Hepatocyte (in vitro differentiated cells): ENCODE results near the gene DENND1A.

Experiments
- EZH2 ChIP-seq: fragments of 200-600 bp; sonication (generic); IDR thresholded peaks from 2 replicates; pipeline ENCODE4 v1.6.1; 2016; ENCODE audit warnings: antibody characterized with exemption, mild to moderate bottlenecking, borderline replicate concordance
- TF ChIP-seq, protein P1 (sequence below): fragments of 200-600 bp; sonication (generic); IDR thresholded peaks from 2 replicates; pipeline ENCODE4 v1.5.1; 2016; ENCODE audit warnings: antibody characterized with exemption, mild to moderate bottlenecking; ENCODE audit not compliant: poor library complexity

DNA sequence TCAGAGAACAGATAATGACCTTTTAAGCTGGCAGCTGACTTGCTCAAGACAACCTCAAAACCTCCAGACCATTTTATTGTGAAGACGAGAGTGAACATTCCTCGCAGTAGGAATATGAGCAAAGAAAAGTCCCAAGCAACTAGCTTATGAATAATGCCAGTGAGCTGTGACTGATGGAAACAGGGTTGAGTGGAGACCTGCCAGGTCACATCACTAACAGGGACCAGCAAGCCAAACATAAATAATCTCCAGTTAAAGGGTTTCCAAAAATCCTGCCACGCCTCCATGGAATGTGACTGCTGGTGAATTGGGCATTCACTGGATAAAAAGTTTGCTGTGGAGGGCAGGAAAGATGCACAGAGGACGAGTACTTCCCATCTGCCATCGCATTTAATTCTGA is 388.5 kb downstream of the DENND1A start:
- TF ChIP-seq, protein P1, sequence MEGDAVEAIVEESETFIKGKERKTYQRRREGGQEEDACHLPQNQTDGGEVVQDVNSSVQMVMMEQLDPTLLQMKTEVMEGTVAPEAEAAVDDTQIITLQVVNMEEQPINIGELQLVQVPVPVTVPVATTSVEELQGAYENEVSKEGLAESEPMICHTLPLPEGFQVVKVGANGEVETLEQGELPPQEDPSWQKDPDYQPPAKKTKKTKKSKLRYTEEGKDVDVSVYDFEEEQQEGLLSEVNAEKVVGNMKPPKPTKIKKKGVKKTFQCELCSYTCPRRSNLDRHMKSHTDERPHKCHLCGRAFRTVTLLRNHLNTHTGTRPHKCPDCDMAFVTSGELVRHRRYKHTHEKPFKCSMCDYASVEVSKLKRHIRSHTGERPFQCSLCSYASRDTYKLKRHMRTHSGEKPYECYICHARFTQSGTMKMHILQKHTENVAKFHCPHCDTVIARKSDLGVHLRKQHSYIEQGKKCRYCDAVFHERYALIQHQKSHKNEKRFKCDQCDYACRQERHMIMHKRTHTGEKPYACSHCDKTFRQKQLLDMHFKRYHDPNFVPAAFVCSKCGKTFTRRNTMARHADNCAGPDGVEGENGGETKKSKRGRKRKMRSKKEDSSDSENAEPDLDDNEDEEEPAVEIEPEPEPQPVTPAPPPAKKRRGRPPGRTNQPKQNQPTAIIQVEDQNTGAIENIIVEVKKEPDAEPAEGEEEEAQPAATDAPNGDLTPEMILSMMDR = no peak
- TF ChIP-seq EZH2 = no peak
